SK-N-SH treated with all-trans-retinoic acid at 6 μM for 48 hours (cell line): ENCODE results near the gene F11R.

Experiments
- ATAC-seq: fragments of 200-7000 bp; cut with Tn5 transposase; 3 replicates; pipeline ENCODE4 v1.9.1; 2020; ENCODE audit warnings: mild to moderate bottlenecking, moderate library complexity
- ARNTL ChIP-seq: fragments of 450-650 bp; formaldehyde crosslinking; IDR thresholded peaks from 2 replicates; pipeline ENCODE4 v1.5.0; 2020; ENCODE audit warnings: low read depth, mild to moderate bottlenecking, moderate library complexity, borderline replicate concordance
- BACH2 ChIP-seq: fragments of 250-450 bp; sonication (Bioruptor Pico); IDR thresholded peaks from 2 replicates; pipeline ENCODE4 v1.9.0; 2021; ENCODE audit warnings: mild to moderate bottlenecking, borderline replicate concordance
- CSDC2 ChIP-seq: fragments of 250-450 bp; sonication (Bioruptor Pico); IDR thresholded peaks from 2 replicates; pipeline ENCODE4 v1.5.0; 2020; ENCODE audit warnings: mild to moderate bottlenecking, moderate library complexity
- CSRNP3 ChIP-seq: fragments of 250-450 bp; sonication (Bioruptor Pico); IDR thresholded peaks from 2 replicates; pipeline ENCODE4 v1.5.1; 2021; ENCODE audit warnings: mild to moderate bottlenecking, moderate library complexity
- ESRRG ChIP-seq: fragments of 250-450 bp; sonication (Bioruptor Pico); IDR thresholded peaks from 2 replicates; pipeline ENCODE4 v1.6.1; 2021; ENCODE audit warnings: mild to moderate bottlenecking
- GLIS3 ChIP-seq: fragments of 250-450 bp; sonication (Bioruptor Pico); IDR thresholded peaks from 2 replicates; pipeline ENCODE4 v1.5.0; 2020; ENCODE audit warnings: mild to moderate bottlenecking, moderate library complexity
- OSR1 ChIP-seq: fragments of 250-450 bp; sonication (Bioruptor Pico); IDR thresholded peaks from 2 replicates; pipeline ENCODE4 v1.8.0; 2022; ENCODE audit warnings: moderate library complexity, mild to moderate bottlenecking, inconsistent platforms
- PPARA ChIP-seq: fragments of 250-450 bp; sonication (Bioruptor Pico); IDR thresholded peaks from 2 replicates; pipeline ENCODE4 v1.5.0; 2020; ENCODE audit warnings: mild to moderate bottlenecking, borderline replicate concordance
- RARB ChIP-seq: fragments of 250-450 bp; sonication (Bioruptor Pico); IDR thresholded peaks from 2 replicates; pipeline ENCODE4 v1.8.0; 2021; ENCODE audit warnings: mild to moderate bottlenecking, moderate library complexity
- SNAI2 ChIP-seq: fragments of 250-450 bp; sonication (Bioruptor Pico); IDR thresholded peaks from 2 replicates; pipeline ENCODE4 v1.5.0; 2020; ENCODE audit warnings: mild to moderate bottlenecking, moderate library complexity
- TCF4 ChIP-seq: fragments of 250-450 bp; sonication (Bioruptor Pico); IDR thresholded peaks from 2 replicates; pipeline ENCODE4 v1.8.0; 2021; ENCODE audit warnings: mild to moderate bottlenecking, moderate library complexity, borderline replicate concordance
- TOX ChIP-seq: fragments of 250-450 bp; sonication (Bioruptor Pico); IDR thresholded peaks from 2 replicates; pipeline ENCODE4 v1.8.0; 2021; ENCODE audit warnings: mild to moderate bottlenecking, moderate library complexity, borderline replicate concordance
- TSHZ2 ChIP-seq: fragments of 250-450 bp; sonication (Bioruptor Pico); IDR thresholded peaks from 2 replicates; pipeline ENCODE4 v1.5.0; 2020; ENCODE audit warnings: mild to moderate bottlenecking, moderate library complexity
- ZC3H10 ChIP-seq: fragments of 250-450 bp; sonication (Bioruptor Pico); IDR thresholded peaks from 2 replicates; pipeline ENCODE4 v1.5.1; 2021; ENCODE audit warnings: mild to moderate bottlenecking, moderate library complexity
- ZFP30 ChIP-seq: fragments of 450-650 bp; formaldehyde crosslinking; IDR thresholded peaks from 2 replicates; pipeline ENCODE4 v1.5.0; 2022; ENCODE audit warnings: mild to moderate bottlenecking, moderate library complexity
- ZNF565 ChIP-seq: fragments of 450-650 bp; formaldehyde crosslinking; conservative IDR thresholded peaks from 2 replicates; pipeline ENCODE4 v1.5.0; 2020; ENCODE audit warnings: low read depth, mild to moderate bottlenecking, moderate library complexity
- ZNF70 ChIP-seq: fragments of 450-650 bp; formaldehyde crosslinking; IDR thresholded peaks from 2 replicates; pipeline ENCODE4 v1.5.0; 2020; ENCODE audit warnings: mild to moderate bottlenecking, moderate library complexity
- ZNF8 ChIP-seq: fragments of 450-650 bp; formaldehyde crosslinking; IDR thresholded peaks from 2 replicates; pipeline ENCODE4 v1.5.0; 2020; ENCODE audit warnings: mild to moderate bottlenecking, moderate library complexity
- TF ChIP-seq, protein P1 (sequence below): fragments of 250-450 bp; sonication (Bioruptor Pico); IDR thresholded peaks from 2 replicates; pipeline ENCODE4 v1.5.1; 2020; ENCODE audit warnings: low read depth, mild to moderate bottlenecking, moderate library complexity
- TF ChIP-seq, protein P2 (sequence below): fragments of 250-450 bp; sonication (Bioruptor Pico); IDR thresholded peaks from 2 replicates; pipeline ENCODE4 v1.8.0; 2021; ENCODE audit warnings: low read depth, mild to moderate bottlenecking, moderate library complexity, borderline replicate concordance
- TF ChIP-seq, protein P3 (sequence below): fragments of 250-450 bp; sonication (Bioruptor Pico); IDR thresholded peaks from 2 replicates; pipeline ENCODE4 v1.8.0; 2020; ENCODE audit warnings: mild to moderate bottlenecking, moderate library complexity, borderline replicate concordance

F11R gene

GRCh38 chr1:160956966-160957365, 64.0 kb downstream of the F11R start:
- ATAC-seq: no peak
- TF ChIP-seq RARB (CRISPR knock-in tag) (no peak), ZFP30 (no peak), ZNF8 (CRISPR knock-in tag) (no peak), GLIS3 (CRISPR knock-in tag) (no peak), ZNF70 (CRISPR knock-in tag) (no peak), OSR1 (CRISPR knock-in tag) (no peak), PPARA (no peak), TCF4 (CRISPR knock-in tag) (no peak), TSHZ2 (no peak)
- TF ChIP-seq, protein P1, sequence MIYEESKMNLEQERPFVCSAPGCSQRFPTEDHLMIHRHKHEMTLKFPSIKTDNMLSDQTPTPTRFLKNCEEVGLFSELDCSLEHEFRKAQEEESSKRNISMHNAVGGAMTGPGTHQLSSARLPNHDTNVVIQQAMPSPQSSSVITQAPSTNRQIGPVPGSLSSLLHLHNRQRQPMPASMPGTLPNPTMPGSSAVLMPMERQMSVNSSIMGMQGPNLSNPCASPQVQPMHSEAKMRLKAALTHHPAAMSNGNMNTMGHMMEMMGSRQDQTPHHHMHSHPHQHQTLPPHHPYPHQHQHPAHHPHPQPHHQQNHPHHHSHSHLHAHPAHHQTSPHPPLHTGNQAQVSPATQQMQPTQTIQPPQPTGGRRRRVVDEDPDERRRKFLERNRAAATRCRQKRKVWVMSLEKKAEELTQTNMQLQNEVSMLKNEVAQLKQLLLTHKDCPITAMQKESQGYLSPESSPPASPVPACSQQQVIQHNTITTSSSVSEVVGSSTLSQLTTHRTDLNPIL: no peak
- TF ChIP-seq, all 23 proteins: peak for 0

DNA sequence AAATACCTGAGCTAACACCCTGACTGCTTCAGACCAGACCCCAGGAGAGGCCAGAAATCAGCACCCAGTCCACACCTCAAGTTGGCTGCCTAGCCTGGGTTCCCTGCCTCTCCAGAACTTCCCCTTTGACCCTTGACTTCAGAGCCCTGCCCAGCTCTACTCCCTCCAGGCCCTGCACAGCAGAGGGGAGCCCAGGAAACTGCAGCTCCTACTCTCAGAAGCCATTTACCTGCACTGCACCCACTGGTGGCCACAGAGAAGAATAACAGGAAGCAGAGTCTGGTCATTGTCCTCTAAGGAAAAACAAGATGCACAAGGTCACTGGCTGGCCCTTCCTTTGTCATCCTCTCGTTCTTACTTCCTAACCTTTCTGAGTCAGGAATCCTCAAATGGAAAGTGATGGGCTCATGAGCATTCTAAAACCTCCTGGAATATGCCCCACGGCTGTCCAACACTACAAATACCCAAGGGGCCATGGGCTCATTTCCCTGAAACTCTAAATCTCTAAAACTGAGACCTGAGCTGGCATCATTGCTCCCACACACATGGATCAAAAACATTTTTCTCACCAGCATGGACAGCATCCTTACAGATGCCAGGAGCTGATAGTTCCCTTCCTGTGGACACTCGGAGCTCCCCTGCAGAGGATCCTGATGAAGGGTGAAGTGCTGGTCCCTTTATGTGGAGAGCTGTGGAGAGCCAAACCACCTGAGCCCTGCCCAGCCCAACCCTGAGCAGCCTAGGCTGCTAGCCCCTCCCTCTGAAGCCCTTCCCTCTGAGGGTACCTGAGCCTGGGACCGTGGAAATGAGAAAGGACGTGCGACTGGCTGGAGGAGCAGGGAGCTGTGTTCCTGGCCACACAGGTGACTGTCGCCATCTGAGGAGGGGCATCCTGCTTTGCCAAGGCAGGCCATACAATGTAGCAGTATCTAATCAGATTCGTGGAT, 66.5 kb downstream of the F11R start, which contains the start of gene ITLN2:
Gene ITLN2, minus strand, starts transcription at position 652 of the 947 bp plus-strand sequence. Its CDS starts 68 bp downstream, at position 584.
- ATAC-seq: peak; percentile 75
- no peak for TF ChIP-seq RARB (CRISPR knock-in tag)
- no peak for TF ChIP-seq BACH2
- no peak for TF ChIP-seq CSDC2 (CRISPR knock-in tag)
- no peak for TF ChIP-seq ZFP30
- TF ChIP-seq, protein P2, sequence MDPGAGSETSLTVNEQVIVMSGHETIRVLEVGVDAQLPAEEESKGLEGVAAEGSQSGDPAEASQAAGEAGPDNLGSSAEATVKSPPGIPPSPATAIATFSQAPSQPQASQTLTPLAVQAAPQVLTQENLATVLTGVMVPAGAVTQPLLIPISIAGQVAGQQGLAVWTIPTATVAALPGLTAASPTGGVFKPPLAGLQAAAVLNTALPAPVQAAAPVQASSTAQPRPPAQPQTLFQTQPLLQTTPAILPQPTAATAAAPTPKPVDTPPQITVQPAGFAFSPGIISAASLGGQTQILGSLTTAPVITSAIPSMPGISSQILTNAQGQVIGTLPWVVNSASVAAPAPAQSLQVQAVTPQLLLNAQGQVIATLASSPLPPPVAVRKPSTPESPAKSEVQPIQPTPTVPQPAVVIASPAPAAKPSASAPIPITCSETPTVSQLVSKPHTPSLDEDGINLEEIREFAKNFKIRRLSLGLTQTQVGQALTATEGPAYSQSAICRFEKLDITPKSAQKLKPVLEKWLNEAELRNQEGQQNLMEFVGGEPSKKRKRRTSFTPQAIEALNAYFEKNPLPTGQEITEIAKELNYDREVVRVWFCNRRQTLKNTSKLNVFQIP: no peak
- no peak for TF ChIP-seq OSR1 (CRISPR knock-in tag)
- no peak for TF ChIP-seq ZC3H10
- no peak for TF ChIP-seq ARNTL (CRISPR knock-in tag)
- TF ChIP-seq ZNF565 (CRISPR knock-in tag): no peak
- TF ChIP-seq CSRNP3 (CRISPR knock-in tag): no peak
- TF ChIP-seq, protein P3, sequence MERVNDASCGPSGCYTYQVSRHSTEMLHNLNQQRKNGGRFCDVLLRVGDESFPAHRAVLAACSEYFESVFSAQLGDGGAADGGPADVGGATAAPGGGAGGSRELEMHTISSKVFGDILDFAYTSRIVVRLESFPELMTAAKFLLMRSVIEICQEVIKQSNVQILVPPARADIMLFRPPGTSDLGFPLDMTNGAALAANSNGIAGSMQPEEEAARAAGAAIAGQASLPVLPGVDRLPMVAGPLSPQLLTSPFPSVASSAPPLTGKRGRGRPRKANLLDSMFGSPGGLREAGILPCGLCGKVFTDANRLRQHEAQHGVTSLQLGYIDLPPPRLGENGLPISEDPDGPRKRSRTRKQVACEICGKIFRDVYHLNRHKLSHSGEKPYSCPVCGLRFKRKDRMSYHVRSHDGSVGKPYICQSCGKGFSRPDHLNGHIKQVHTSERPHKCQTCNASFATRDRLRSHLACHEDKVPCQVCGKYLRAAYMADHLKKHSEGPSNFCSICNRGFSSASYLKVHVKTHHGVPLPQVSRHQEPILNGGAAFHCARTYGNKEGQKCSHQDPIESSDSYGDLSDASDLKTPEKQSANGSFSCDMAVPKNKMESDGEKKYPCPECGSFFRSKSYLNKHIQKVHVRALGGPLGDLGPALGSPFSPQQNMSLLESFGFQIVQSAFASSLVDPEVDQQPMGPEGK (CRISPR knock-in tag): no peak
- TF ChIP-seq, protein P1: no peak
- TF ChIP-seq TSHZ2: no peak
- TF ChIP-seq TOX (CRISPR knock-in tag): no peak
- no peak for TF ChIP-seq ESRRG (CRISPR knock-in tag)
- no peak for TF ChIP-seq SNAI2 (CRISPR knock-in tag)
